K562 (cell line): Measurements from ENCODE around the gene LRRC49.

Experiments used
- CTCF ChIP-seq, 3 experiments: IDR thresholded peaks in 2 of 3; conservative IDR thresholded peaks in 1 of 3; 2 replicates each; pipeline ENCODE4 v1.5.1; 2011 to 2012; ENCODE audit warnings: low read length in 3 of 3, mild to moderate bottlenecking in 3 of 3, control low read depth in 2 of 3, improper control_type of control experiment in 1 of 3, inconsistent platforms in 1 of 3, low read depth in 1 of 3, mixed read lengths in 1 of 3, moderate library complexity in 1 of 3; ENCODE audit not compliant: insufficient read depth in 2 of 3
- HIVEP1 ChIP-seq: fragments of 250-450 bp; sonication (Bioruptor Pico); IDR thresholded peaks from 2 replicates; pipeline ENCODE4 v1.4.0; 2020; ENCODE audit warnings: mild to moderate bottlenecking
- JUND ChIP-seq, 2 experiments: IDR thresholded peaks; 2 replicates in 1 of 2; 3 replicates in 1 of 2; pipeline ENCODE4 v1.6.1; 2011; ENCODE audit warnings: borderline replicate concordance in 2 of 2, low read depth in 2 of 2, low read length in 2 of 2, improper control_type of control experiment in 1 of 2, missing biosample characterization in 1 of 2, missing genetic modification characterization in 1 of 2, missing genetic modification reagents in 1 of 2
- POLR2A ChIP-seq: fragments of 450-650 bp; conservative IDR thresholded peaks from 2 replicates; pipeline ENCODE4 v1.6.1; 2016
- TAF7 ChIP-seq: fragments of 450-650 bp; IDR thresholded peaks from 2 replicates; pipeline ENCODE4 v1.6.1; 2016; ENCODE audit warnings: missing genetic modification characterization, missing compliant biosample characterization
- USF1 ChIP-seq: sonication (generic); formaldehyde crosslinking; IDR thresholded peaks from 2 replicates; pipeline ENCODE4 v1.9.0; 2022; ENCODE audit warnings: mild to moderate bottlenecking, missing genetic modification reagents
- ZNF232 ChIP-seq: sonication (generic); formaldehyde crosslinking; IDR thresholded peaks from 2 replicates; pipeline ENCODE4 v1.8.0; 2022; ENCODE audit warnings: mild to moderate bottlenecking, missing genetic modification reagents
- ZNF740 ChIP-seq, 3 experiments: fragments of 200-800 bp in 1 of 3; sonication (Bioruptor generic) in 1 of 3; sonication (generic) in 1 of 3; formaldehyde crosslinking in 1 of 3; IDR thresholded peaks; 2 replicates each; pipeline versions ENCODE4 v1.6.1 to v1.8.0; 2016 to 2022; ENCODE audit warnings: mild to moderate bottlenecking in 2 of 3, missing compliant biosample characterization in 2 of 3, missing genetic modification characterization in 2 of 3, missing genetic modification reagents in 1 of 3

- TF ChIP-seq ZNF740 (CRISPR knock-in tag; IDR thresholded peaks at IDR 0.05) (no peak), ZNF740 (tag; IDR thresholded peaks at IDR 0.05) (no peak), JUND (IDR thresholded peaks at IDR 0.05; ENCODE audit: borderline replicate concordance, low read depth, low read length) (no peak), JUND (tag; IDR thresholded peaks at IDR 0.05; ENCODE audit: borderline replicate concordance, low read depth, low read length) (no peak), CTCF (IDR thresholded peaks at IDR 0.05 in 2 of 3, conservative IDR thresholded peaks at IDR 0.05 in 1 of 3; ENCODE audit: insufficient read depth in 2 of 3, low read depth in 1 of 3, low read length in 3 of 3) (no peak), TAF7 (tag) (no peak), POLR2A (no peak), ZNF232 (CRISPR knock-in tag) (no peak), HIVEP1 (CRISPR knock-in tag) (no peak), USF1 (no peak)
These were observed 43.7 kb downstream of the LRRC49 start for GRCh38 chr15:70936326-70936725.
